ENCODE data around the gene P2RX2.

P2RX2 gene

GRCh38 chr12:132631666-132632065 lies 13.1 kb downstream of the P2RX2 start:
- H3K4me3 ChIP-seq (ENCODE audit: low read depth, low read length): no peak overlapping the region
- no peak for DNase-seq (ENCODE audit: low read depth)
- TF ChIP-seq, protein P1, sequence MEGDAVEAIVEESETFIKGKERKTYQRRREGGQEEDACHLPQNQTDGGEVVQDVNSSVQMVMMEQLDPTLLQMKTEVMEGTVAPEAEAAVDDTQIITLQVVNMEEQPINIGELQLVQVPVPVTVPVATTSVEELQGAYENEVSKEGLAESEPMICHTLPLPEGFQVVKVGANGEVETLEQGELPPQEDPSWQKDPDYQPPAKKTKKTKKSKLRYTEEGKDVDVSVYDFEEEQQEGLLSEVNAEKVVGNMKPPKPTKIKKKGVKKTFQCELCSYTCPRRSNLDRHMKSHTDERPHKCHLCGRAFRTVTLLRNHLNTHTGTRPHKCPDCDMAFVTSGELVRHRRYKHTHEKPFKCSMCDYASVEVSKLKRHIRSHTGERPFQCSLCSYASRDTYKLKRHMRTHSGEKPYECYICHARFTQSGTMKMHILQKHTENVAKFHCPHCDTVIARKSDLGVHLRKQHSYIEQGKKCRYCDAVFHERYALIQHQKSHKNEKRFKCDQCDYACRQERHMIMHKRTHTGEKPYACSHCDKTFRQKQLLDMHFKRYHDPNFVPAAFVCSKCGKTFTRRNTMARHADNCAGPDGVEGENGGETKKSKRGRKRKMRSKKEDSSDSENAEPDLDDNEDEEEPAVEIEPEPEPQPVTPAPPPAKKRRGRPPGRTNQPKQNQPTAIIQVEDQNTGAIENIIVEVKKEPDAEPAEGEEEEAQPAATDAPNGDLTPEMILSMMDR (IDR thresholded peaks at IDR 0.05; ENCODE audit: low read depth, low read length, missing control alignments): no peak

DNA sequence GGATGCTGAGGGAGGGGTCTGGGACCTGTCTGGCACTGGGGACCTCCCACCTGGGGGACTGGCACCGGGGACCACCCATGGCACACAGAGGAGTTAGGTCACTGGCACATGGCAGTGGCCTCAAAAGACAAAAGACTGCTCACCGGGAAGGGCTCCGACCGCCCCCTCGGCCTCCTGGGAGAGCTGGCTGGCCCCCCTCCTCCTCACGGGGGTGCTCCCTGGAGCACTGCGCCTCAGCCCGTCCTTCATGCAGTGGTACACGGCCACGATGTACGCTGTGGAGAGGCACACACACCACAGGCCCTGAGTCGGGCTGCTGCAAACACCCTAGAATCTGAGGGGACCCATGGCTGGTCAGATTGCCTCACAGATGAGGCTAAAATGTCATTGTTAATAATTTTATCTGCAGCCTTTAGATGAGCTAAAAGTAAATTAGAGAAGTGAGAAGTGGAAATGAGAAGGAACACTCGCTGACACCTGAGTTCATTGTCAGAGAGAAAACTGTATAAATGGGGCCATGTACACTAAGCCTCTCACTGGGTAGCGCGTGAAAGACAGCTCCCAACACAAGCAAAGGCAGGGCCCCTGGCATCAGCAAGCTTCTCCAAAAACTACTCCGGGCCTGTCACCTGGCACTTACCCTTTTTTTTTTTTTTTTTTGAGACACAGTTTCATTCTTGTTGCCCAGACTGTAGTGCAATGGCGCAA lies 14.1 kb downstream of the P2RX2 start:
- no peak overlapping the region for H3K4me3 ChIP-seq (ENCODE audit: low read depth, low read length)
- TF ChIP-seq, protein P1 (IDR thresholded peaks at IDR 0.05; ENCODE audit: low read depth, low read length, missing control alignments): no peak
- no peak for DNase-seq (ENCODE audit: low read depth)

DNA sequence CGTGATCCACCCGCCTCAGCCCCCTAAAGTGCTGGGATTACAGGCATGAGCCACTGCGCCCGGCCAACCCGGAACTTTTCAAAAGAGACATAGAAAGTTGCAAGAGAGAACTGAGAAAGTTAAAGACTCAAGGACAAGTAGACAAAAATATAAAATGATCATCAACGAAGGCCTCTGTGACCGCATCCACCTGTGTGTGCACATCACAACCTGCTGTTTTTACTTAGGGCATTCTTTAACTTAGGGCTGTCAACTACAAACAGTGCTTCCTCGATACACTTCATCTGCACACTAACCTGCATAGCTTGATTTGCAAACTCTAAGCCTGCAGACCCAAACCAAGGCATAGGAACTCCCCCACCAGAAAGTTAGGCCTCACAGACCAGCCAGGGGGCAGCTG lies 14.8 kb downstream of the P2RX2 start:
- TF ChIP-seq, protein P1 (IDR thresholded peaks at IDR 0.05; ENCODE audit: low read depth, low read length, missing control alignments): no peak
- H3K4me3 ChIP-seq (ENCODE audit: low read depth, low read length): no peak overlapping the region
- DNase-seq (ENCODE audit: low read depth): no peak

DNA sequence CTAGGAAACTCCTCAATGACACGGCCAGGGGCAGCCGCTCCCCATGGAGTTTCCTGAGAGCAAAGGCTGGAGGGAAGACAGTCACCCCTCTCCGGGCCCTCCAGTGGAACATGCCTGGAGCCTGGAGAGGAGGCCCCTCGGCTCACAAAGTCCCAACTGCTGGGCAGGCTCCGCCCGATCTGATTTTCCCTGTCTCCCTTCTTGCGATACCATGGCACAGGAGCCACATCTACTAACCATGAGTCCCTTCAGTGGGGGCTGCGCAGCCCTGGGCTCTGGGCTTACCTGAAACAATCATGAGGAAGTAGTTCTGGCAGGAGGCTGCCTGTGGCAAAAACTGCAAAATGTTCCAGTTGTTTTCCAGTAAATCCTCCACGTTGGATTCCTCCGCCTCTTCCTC lies 15.3 kb downstream of the P2RX2 start:
- TF ChIP-seq, protein P1 (IDR thresholded peaks at IDR 0.05; ENCODE audit: low read depth, low read length, missing control alignments): no peak
- H3K4me3 ChIP-seq (ENCODE audit: low read depth, low read length): no peak overlapping the region
- DNase-seq (ENCODE audit: low read depth): no peak

GRCh38 chr12:132634411-132634990 lies 15.9 kb downstream of the P2RX2 start:
- TF ChIP-seq, protein P1 (IDR thresholded peaks at IDR 0.05; ENCODE audit: low read depth, low read length, missing control alignments): no peak
- H3K4me3 ChIP-seq (ENCODE audit: low read depth, low read length): no peak overlapping the region
- no peak for DNase-seq (ENCODE audit: low read depth)

GRCh38 chr12:132635076-132635955 lies 16.7 kb downstream of the P2RX2 start:
- TF ChIP-seq, protein P1 (IDR thresholded peaks at IDR 0.05; ENCODE audit: low read depth, low read length, missing control alignments): no peak
- DNase-seq (ENCODE audit: low read depth): no peak
- no peak overlapping the region for H3K4me3 ChIP-seq (ENCODE audit: low read depth, low read length)
